Natural killer cell treated with Interleukin-12 subunit alpha and Interleukin-12 subunit beta and Interleukin-15 and Interleukin-18, amount 100 ng/mL, for 72 hours (primary cell): ENCODE data around the gene KMO. TPM values are rescaled to one million over a fixed set of nuclear protein-coding genes. Genes with fewer than 3 reads are reported as not detected.
A peak's percentile ranks its signal among the peaks of the same experiment; 100 is the strongest.

Source experiments
- ATAC-seq, 2 donors: fragments of 150-1000 bp; cut with Tn5 transposase in 1 of 2; sonication (Bioruptor Pico), chemical (Tn5 transposase) in 1 of 2; 2 replicates each; pipeline ENCODE4 v1.10.0; 2021
- DNase-seq: peaks from one replicate; pipeline ENCODE4 v3.0.0; 2022; ENCODE audit warnings: low spot score
- H3K27ac Mint-ChIP-seq, 2 donors: 1 replicate in 1 of 2; 2 replicates in 1 of 2; pipeline ENCODE4 v1.8.0; 2022; ENCODE audit warnings: mixed read lengths in 2 of 2, mild to moderate bottlenecking in 1 of 2, moderate library complexity in 1 of 2
- H3K27me3 Mint-ChIP-seq, 2 donors: 1 replicate in 1 of 2; 2 replicates in 1 of 2; pipeline ENCODE4 v1.8.0; 2022; ENCODE audit warnings: mixed read lengths in 2 of 2
- H3K36me3 Mint-ChIP-seq: one replicate; pipeline ENCODE4 v1.8.0; 2022; ENCODE audit warnings: mixed read lengths
- H3K4me1 Mint-ChIP-seq, 2 donors: 1 replicate in 1 of 2; 2 replicates in 1 of 2; pipeline ENCODE4 v1.8.0; 2022; ENCODE audit warnings: low read depth in 2 of 2, mixed read lengths in 2 of 2, mild to moderate bottlenecking in 1 of 2
- H3K4me3 Mint-ChIP-seq: one replicate; pipeline ENCODE4 v1.8.0; 2022; ENCODE audit warnings: mixed read lengths
- H3K9me3 Mint-ChIP-seq: 2 replicates; pipeline ENCODE4 v1.8.0; 2022; ENCODE audit warnings: mixed read lengths
- total RNA-seq, 2 donors: library from RNA; stranded (reverse); gene quantifications; one replicate each; pipeline ENCODE4 v1.2.3, GENCODE V29; 2022

KMO gene
- total RNA-seq: not detected

DNA sequence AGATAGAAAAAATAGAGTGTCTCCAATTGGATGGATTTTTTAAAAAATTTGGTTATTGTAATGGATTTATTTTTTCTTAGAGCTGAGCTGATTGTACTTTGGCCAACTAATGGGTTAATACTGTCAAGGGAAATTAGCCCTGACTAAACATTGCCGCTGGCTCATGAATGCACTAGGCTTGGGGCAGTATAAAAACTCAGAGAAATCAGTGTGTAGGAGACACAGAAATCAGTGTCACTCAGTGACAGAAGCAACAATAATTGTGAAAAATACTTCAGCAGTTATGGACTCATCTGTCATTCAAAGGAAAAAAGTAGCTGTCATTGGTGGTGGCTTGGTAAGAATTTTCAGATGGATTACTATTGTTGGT lies at the start of gene KMO:
Gene KMO (plus strand): TSS at position 217 of the 370 bp plus-strand sequence. CDS start 67 bp downstream, at position 284.
- H3K4me1 Mint-ChIP-seq: peaks cover 10% of the 10 kb centered on the region in 2 donors
- no peaks in the 10 kb centered on the region for H3K9me3 Mint-ChIP-seq
- peak within 1 kb of the TSS; percentile 91 for H3K4me3 Mint-ChIP-seq
- ATAC-seq (peak in 1 of 2 donors; percentile 41), DNase-seq (no peak)
- H3K27me3 Mint-ChIP-seq: peaks cover 17 to 24% of the 10 kb centered on the region in 2 donors
- peak within 1 kb of the TSS; percentile 65 to 94 for H3K27ac Mint-ChIP-seq
- no peaks in the 10 kb centered on the region for H3K36me3 Mint-ChIP-seq

DNA sequence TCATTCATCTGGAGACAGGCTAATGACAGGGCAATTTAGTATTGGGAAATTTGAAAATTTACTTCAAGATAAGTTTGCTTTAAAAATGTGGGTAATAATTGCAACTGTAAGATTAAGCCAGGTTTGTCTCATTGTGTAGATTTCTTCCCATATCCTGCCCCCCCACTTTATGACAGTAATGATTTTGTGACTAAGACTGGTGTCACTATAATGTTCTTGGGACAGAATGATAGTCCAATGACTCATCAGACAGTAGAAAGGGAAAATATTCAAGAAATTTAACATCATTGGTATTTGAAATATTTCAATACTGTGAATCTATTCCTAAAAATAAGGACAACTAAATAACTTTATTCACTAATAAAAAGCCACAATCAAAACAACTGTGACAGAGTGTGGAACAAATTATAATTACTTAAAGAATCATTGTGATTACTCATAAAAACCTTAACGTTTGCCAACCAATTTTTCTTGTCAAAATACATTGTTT lies 49.4 kb upstream of the KMO start:
- H3K27me3 Mint-ChIP-seq: peaks cover 6 to 17% of the 10 kb centered on the region in 2 donors
- no peaks in the 10 kb centered on the region for H3K9me3 Mint-ChIP-seq
- H3K27ac Mint-ChIP-seq: no peak overlapping the region
- no peaks in the 10 kb centered on the region for H3K36me3 Mint-ChIP-seq
- no peak for ATAC-seq
- H3K4me1 Mint-ChIP-seq: peaks cover 0 to 3% of the 10 kb centered on the region in 2 donors
- no peak overlapping the region for H3K4me3 Mint-ChIP-seq
- no peak for DNase-seq

DNA sequence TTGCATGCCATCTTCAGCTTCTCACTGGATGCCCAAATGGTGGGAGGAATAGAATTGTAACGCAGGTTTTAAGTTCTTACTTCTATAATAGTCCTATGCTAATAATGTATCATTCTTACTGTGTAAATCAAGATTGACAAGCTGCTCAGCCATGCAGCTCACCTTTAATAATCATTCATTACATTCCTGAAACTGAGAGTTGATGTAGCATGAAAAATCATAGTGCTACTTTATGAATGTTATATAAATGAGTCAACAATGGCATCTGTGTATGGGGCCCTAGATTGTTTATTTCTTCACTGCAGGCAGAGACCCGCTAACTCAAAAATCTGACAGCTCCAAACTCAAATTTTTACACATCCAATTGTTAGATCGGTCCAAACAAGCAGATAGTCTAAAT lies 47.0 kb upstream of the KMO start:
- ATAC-seq: no peak
- Mint-ChIP-seq H3K4me1 (peaks cover 0 to 3% of the 10 kb centered on the region in 2 donors), H3K36me3 (no peaks in the 10 kb centered on the region), H3K9me3 (no peaks in the 10 kb centered on the region), H3K27me3 (peaks cover 3 to 9% of the 10 kb centered on the region in 2 donors), H3K27ac (no peak overlapping the region), H3K4me3 (no peak overlapping the region)
- DNase-seq: no peak

DNA sequence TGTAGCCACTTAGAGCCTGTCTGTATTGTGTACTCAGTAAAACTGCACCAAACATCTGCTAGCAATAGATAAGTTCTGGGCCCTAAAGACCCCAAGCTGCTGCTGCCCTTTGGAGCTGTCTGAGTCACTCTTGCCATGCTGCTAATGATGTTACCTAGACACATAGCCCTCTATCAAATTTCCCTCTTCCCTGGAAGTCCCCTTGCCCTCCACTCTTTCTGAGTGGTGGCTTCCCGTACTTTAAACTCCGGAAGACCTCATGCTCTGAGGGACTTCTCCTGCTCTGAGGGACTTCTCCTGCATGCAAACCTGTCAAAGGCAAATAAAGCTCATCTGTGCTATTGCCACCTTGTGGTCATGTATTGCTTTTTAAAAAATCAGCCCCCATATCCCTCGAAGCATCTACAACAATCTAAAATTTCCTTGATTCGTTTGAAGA lies 46.6 kb upstream of the KMO start:
- peaks cover 0 to 3% of the 10 kb centered on the region in 2 donors for H3K4me1 Mint-ChIP-seq
- H3K27me3 Mint-ChIP-seq: peaks cover 3 to 9% of the 10 kb centered on the region in 2 donors
- no peaks in the 10 kb centered on the region for H3K36me3 Mint-ChIP-seq
- H3K4me3 Mint-ChIP-seq: no peak overlapping the region
- no peaks in the 10 kb centered on the region for H3K9me3 Mint-ChIP-seq
- ATAC-seq (no peak), DNase-seq (no peak)
- H3K27ac Mint-ChIP-seq: no peak overlapping the region

DNA sequence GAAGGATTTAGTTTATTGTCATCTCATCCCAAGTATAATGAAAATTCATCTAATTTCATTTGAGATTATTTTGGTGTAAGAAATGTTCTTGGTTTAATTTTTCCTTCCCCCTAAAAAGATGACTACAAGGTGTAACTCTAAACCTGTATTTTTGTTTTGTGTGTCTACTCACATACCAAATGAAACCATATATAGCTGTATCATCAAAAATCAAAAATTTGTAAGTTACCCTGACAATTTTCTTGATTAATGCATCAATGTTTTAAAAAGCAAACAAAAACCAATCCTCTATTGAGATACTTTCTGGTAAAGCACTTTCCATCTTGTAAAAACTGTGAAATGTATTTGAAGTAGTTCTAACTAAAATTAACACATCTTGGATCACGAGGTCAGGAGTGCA lies 43.4 kb upstream of the KMO start:
- peaks cover 0 to 3% of the 10 kb centered on the region in 2 donors for H3K4me1 Mint-ChIP-seq
- H3K27ac Mint-ChIP-seq: no peak overlapping the region
- peaks cover 0 to 3% of the 10 kb centered on the region in 2 donors for H3K27me3 Mint-ChIP-seq
- H3K4me3 Mint-ChIP-seq: no peak overlapping the region
- no peak for DNase-seq
- no peaks in the 10 kb centered on the region for H3K36me3 Mint-ChIP-seq
- ATAC-seq: no peak
- no peaks in the 10 kb centered on the region for H3K9me3 Mint-ChIP-seq

DNA sequence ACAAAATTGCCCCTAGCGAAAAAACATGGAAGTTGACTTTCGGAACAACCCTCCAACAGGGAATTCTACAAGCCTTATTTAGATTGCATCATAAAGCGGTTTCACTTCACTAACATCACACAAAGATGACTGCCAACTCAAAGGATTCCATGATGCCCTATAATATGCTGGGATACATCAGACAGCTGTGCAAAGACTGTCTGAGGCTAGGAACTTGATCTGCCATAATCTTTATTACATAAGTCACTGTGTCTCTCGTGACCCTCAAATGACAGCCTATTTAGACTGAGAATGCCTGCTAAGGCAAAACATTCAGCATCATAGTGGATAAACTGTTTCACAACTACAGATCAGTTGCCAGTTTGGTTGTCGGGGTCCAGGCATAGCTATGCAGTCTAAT lies 36.4 kb upstream of the KMO start:
- H3K9me3 Mint-ChIP-seq: no peaks in the 10 kb centered on the region
- DNase-seq (no peak), ATAC-seq (no peak)
- no peak overlapping the region for H3K27ac Mint-ChIP-seq
- peaks cover 22% of the 10 kb centered on the region for H3K36me3 Mint-ChIP-seq
- H3K4me1 Mint-ChIP-seq: no peaks in the 10 kb centered on the region
- H3K27me3 Mint-ChIP-seq: no peaks in the 10 kb centered on the region
- no peak overlapping the region for H3K4me3 Mint-ChIP-seq

DNA sequence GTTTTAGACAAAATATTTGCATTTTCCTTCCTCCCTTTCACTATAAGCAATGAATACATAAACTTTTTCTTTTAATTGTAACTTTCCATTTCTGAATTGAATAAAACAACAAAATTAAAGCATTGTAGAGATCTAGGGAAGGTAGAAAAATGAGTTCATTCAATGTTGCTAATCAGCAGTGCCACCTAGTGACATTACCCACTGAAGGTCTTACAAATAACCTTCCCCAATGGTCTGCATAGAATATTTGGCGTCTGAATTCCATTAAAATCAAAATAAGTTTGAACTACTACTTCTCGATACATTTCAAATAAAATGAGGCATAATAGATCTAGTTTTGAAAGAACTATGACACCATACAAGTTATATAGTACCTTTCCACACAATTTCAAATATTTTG lies 32.3 kb upstream of the KMO start:
- no peaks in the 10 kb centered on the region for H3K4me1 Mint-ChIP-seq
- ATAC-seq (no peak), DNase-seq (no peak)
- no peak overlapping the region for H3K4me3 Mint-ChIP-seq
- peaks cover 42% of the 10 kb centered on the region for H3K36me3 Mint-ChIP-seq
- no peaks in the 10 kb centered on the region for H3K9me3 Mint-ChIP-seq
- H3K27ac Mint-ChIP-seq: no peak overlapping the region
- no peaks in the 10 kb centered on the region for H3K27me3 Mint-ChIP-seq

DNA sequence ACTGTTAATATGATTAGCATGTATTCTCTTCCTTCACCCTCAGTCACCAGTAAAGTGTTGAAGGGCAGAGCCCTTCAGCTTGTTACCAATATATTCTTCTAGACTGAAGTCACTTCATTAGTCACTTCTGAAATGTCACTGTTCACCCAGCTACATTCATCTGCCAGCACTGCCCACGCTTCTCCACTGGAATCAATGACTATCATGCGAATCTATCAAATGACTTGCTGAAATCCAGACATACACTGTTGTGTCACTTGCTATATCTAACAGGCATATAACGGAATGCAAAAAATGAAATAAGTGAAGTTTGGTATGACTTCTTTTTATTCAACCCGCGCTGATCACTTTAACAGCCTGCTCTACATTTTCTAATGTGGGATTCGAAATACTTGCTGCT lies 28.7 kb upstream of the KMO start:
- no peaks in the 10 kb centered on the region for H3K9me3 Mint-ChIP-seq
- H3K36me3 Mint-ChIP-seq: peaks cover 32% of the 10 kb centered on the region
- no peak overlapping the region for H3K4me3 Mint-ChIP-seq
- H3K4me1 Mint-ChIP-seq: no peaks in the 10 kb centered on the region
- DNase-seq: no peak
- no peak overlapping the region for H3K27ac Mint-ChIP-seq
- no peak for ATAC-seq
- no peaks in the 10 kb centered on the region for H3K27me3 Mint-ChIP-seq

DNA sequence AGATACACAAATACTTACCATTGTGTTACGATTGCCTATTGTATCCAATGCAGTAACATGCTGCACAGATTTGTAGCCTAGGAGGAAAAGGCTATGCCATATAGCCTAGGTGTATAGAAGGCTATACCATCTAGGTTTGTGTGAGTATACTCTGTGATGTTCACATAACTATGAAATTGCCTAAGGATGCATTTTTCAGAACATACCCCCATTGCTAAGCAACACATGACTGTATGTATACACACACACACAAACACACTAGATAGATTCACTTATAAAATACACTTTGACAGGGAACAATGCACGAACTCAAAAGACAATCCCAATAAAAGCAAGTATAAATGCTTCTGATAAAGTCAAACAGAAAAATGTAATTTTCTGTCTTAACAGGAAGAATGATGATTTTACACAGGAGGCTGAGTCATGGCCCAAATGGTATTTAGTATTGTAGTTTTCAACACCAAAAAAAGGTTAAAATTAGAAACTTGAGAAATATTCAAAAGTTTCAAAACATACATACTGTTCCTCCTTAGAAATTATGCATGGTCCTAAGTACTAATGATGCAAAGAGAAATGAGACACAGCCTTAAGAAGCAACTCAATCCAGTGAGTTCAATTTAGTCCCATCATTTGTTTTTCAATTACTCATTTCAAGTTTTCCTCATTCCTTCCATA lies 24.9 kb upstream of the KMO start:
- H3K9me3 Mint-ChIP-seq: no peaks in the 10 kb centered on the region
- no peaks in the 10 kb centered on the region for H3K27me3 Mint-ChIP-seq
- no peak for DNase-seq
- H3K36me3 Mint-ChIP-seq: peaks cover 14% of the 10 kb centered on the region
- H3K27ac Mint-ChIP-seq: no peak overlapping the region
- no peak overlapping the region for H3K4me3 Mint-ChIP-seq
- ATAC-seq: no peak
- H3K4me1 Mint-ChIP-seq: no peaks in the 10 kb centered on the region

DNA sequence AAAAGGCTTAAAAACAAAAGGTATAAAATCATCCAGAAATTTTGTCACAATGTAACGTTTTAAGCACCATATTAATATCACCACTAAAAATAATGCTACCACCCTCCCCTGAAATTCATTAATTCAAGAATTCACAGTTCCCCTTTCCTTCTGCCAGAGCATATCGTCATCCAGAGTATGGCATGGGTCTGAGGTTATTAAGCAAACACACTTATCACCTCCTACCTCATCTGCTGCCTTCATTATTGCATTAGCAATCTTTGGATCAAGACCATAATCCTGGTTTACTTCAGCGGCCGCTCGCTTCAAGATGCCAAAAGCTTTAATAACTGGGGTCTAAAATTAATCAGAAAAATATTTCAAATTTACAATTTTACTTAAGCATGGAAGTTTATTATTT lies 18.8 kb upstream of the KMO start:
- Mint-ChIP-seq H3K27me3 (no peaks in the 10 kb centered on the region), H3K27ac (no peak overlapping the region), H3K36me3 (peaks cover 11% of the 10 kb centered on the region), H3K9me3 (no peaks in the 10 kb centered on the region), H3K4me1 (peaks cover 7% of the 10 kb centered on the region in 2 donors), H3K4me3 (no peak overlapping the region)
- no peak for ATAC-seq
- no peak for DNase-seq

DNA sequence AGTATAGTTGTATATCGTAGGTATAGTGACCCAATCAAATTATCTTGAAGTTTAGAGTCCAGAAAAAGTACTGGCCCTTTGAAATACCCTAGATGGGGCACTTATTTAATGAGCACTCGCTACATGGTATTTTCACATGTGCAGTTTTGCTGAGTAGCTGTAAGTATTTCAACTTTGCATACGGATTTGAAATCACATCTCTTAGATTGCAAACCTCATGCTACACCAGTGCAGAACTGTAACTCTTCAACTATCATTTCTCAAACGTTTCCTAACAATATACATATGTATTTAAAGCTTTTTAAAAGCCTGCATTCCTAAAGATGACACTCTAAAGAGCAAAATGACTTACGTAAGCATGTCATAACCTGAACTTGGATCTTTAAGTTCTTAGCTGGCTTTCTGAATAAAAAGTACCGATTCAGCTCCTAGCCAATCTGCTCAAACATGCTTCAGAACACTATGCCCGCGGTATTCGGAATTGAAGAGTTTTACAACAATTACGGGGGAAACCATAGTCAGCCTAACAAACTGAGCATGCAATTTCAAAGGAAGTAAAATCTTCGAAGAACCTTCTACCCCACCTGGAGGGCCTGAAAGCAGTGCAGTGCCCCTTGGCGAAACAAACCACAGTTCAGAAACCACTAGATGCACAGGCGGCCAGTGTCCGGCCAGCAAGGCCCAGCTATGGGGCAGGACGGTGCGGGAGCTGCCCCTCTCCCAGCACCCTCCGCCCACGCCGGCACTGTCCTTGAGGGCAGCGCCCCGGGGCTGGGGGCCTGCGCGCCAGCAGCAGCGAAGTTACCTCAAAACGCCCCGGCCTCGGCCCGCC lies 13.5 kb upstream of the KMO start:
- H3K27me3 Mint-ChIP-seq: peaks cover 15 to 27% of the 10 kb centered on the region in 2 donors
- DNase-seq (peak; percentile 61), ATAC-seq (peak in 1 of 2 donors; percentile 46)
- peaks cover 7 to 9% of the 10 kb centered on the region in 2 donors for H3K4me1 Mint-ChIP-seq
- H3K9me3 Mint-ChIP-seq: no peaks in the 10 kb centered on the region
- peak overlapping the region; percentile 93 for H3K4me3 Mint-ChIP-seq
- H3K36me3 Mint-ChIP-seq: peaks cover 11% of the 10 kb centered on the region
- H3K27ac Mint-ChIP-seq: peak overlapping the region in 1 of 2 donors; percentile 70

DNA sequence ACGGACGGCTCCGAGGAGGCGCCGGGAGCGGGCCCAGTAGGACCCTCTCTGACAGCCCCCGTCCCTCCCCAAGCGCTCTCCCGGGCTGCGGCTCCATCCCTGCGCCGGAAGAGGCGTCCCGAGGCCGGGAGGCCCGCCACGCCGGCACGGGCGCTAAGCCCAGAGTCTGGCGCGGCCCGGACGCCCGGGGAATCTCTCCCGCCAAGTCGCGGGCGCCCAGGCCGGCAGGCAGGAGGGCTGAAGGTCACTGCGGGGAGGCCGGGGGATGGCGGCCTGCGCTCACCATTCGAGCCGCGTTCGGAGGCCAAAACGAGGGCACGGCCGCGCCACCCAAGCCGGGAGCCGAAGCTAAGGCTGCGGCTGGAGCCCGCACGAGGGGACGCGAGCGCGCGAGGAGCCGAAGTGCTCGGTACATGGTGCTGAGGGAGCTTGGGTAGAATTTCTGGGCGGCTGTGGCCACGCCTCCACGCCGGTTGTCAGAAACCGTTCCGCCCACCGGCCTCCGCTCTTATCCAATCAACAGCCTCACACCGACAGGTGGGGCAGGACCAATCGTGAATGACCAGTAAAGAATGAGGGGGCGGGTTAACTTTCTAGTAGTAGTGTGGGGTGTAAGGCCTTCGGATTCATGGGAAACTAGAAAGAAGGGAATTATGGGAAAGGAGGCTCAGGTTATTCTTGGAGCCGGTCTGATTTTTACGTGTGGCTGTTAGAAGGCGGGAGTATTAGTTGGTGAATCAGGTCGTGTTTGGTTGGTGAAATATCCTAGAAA lies 12.7 kb upstream of the KMO start, which contains the start of gene FH:
Gene FH (minus strand): TSS at position 448 of the 772 bp plus-strand sequence. CDS start 33 bp downstream, at position 415.
- H3K27ac Mint-ChIP-seq: peak within 1 kb of the TSS in 1 of 2 donors; percentile 70
- no peaks in the 10 kb centered on the region for H3K9me3 Mint-ChIP-seq
- peak; percentile 99 for ATAC-seq
- DNase-seq: peak; percentile 95
- peaks cover 6% of the 10 kb centered on the region for H3K36me3 Mint-ChIP-seq
- peaks cover 20 to 35% of the 10 kb centered on the region in 2 donors for H3K27me3 Mint-ChIP-seq
- H3K4me3 Mint-ChIP-seq: peak within 1 kb of the TSS; percentile 93
- peaks cover 2 to 7% of the 10 kb centered on the region in 2 donors for H3K4me1 Mint-ChIP-seq

DNA sequence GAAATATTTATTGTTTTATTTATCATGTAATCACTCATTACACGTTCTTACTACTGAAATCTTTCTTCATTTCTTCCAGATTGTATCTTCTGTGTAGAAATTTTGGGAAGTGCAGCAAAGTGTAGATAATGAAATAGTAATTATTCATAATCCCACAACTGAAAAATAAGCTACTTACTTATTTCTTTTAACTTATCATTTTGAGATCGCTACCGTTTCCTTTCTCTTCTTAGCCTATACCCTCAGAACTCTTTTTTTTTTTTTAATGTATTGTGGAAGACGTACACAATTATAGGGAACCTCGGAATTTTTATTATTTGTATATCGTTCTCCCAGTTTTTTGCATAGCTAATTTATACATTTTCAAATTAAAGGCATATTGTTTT lies 12.1 kb upstream of the KMO start:
- H3K4me1 Mint-ChIP-seq: peaks cover 0 to 7% of the 10 kb centered on the region in 2 donors
- H3K27ac Mint-ChIP-seq: no peak overlapping the region
- peaks cover 24 to 41% of the 10 kb centered on the region in 2 donors for H3K27me3 Mint-ChIP-seq
- DNase-seq (no peak), ATAC-seq (no peak)
- peaks cover 4% of the 10 kb centered on the region for H3K36me3 Mint-ChIP-seq
- H3K9me3 Mint-ChIP-seq: no peaks in the 10 kb centered on the region
- H3K4me3 Mint-ChIP-seq: no peak overlapping the region
